Loucy (cell line): Measurements from ENCODE around the gene ADGRD1.
A peak's percentile ranks its signal among the peaks of the same experiment; 100 is the strongest.

ENCODE experiments used
- H2AFZ ChIP-seq: fragments of 200-600 bp; sonication (generic); 2 replicates; pipeline ENCODE4 v1.6.0; 2016; ENCODE audit warnings: antibody characterized with exemption, mild to moderate bottlenecking, low read length, moderate library complexity
- H3F3A ChIP-seq: fragments of 200-600 bp; 2 replicates; pipeline ENCODE4 v1.6.0; 2016; ENCODE audit warnings: antibody characterized with exemption, low read depth, mild to moderate bottlenecking
- H3K27me3 ChIP-seq: fragments of 200-600 bp; sonication (generic); 2 replicates; pipeline ENCODE4 v1.6.1; 2014; ENCODE audit warnings: low read length, mild to moderate bottlenecking; ENCODE audit not compliant: insufficient read depth, poor library complexity, severe bottlenecking
- H3K36me3 ChIP-seq: fragments of 200-600 bp; sonication (generic); 2 replicates; pipeline ENCODE4 v1.6.1; 2016; ENCODE audit warnings: low read length; ENCODE audit not compliant: insufficient read depth
- H3K4me1 ChIP-seq: fragments of 200-600 bp; sonication (generic); 2 replicates; pipeline ENCODE4 v1.5.1; 2014; ENCODE audit warnings: low read length, mild to moderate bottlenecking; ENCODE audit not compliant: insufficient read depth, poor library complexity, severe bottlenecking
- H3K4me2 ChIP-seq: fragments of 200-600 bp; sonication (generic); 2 replicates; pipeline ENCODE4 v1.6.0; 2014; ENCODE audit warnings: antibody characterized with exemption, low read length, low read depth, mild to moderate bottlenecking; ENCODE audit not compliant: poor library complexity, severe bottlenecking
- H3K4me3 ChIP-seq: fragments of 200-600 bp; sonication (generic); 2 replicates; pipeline ENCODE4 v1.5.1; 2014; ENCODE audit warnings: low read length, mild to moderate bottlenecking, mixed read lengths; ENCODE audit not compliant: poor library complexity, severe bottlenecking
- H3K79me2 ChIP-seq: fragments of 200-600 bp; sonication (generic); 2 replicates; pipeline ENCODE4 v1.6.1; 2014; ENCODE audit warnings: low read length; ENCODE audit not compliant: insufficient read depth
- H3K9ac ChIP-seq: fragments of 200-600 bp; sonication (generic); 2 replicates; pipeline ENCODE4 v1.6.0; 2014; ENCODE audit warnings: mild to moderate bottlenecking, low read depth, low read length, moderate library complexity; ENCODE audit not compliant: poor library complexity, severe bottlenecking
- H3K9me2 ChIP-seq: fragments of 200-600 bp; sonication (generic); replicated peaks from 2 replicates; pipeline ENCODE4 v1.6.1; 2016; ENCODE audit warnings: low read depth, low read length, mixed read lengths
- H3K9me3 ChIP-seq: fragments of 200-600 bp; sonication (generic); 2 replicates; pipeline ENCODE4 v1.6.1; 2014; ENCODE audit warnings: mild to moderate bottlenecking, antibody characterized with exemption, low read length, low read depth; ENCODE audit not compliant: insufficient read depth
- H4K20me1 ChIP-seq: fragments of 200-600 bp; sonication (generic); 2 replicates; pipeline ENCODE4 v1.6.0; 2014; ENCODE audit warnings: antibody characterized with exemption, low read length, mild to moderate bottlenecking; ENCODE audit not compliant: insufficient read depth, poor library complexity, severe bottlenecking
- CTCF ChIP-seq: fragments of 200-600 bp; sonication (generic); conservative IDR thresholded peaks from 2 replicates; pipeline ENCODE4 v1.5.1; 2014; ENCODE audit warnings: mild to moderate bottlenecking, antibody characterized with exemption, low read length
- EZH2phosphoT487 ChIP-seq: fragments of 200-600 bp; IDR thresholded peaks from 2 replicates; pipeline ENCODE4 v1.6.1; 2018; ENCODE audit warnings: antibody characterized with exemption, mild to moderate bottlenecking, moderate library complexity, borderline replicate concordance

The ADGRD1 gene

GRCh38 chr12:131132118-131132892, 178.6 kb downstream of the ADGRD1 start:
- Histone ChIP-seq H3K4me1 (peaks cover 3% of the 10 kb centered on the region), H3K36me3 (no peaks in the 10 kb centered on the region), H3F3A (no peaks in the 10 kb centered on the region), H3K9ac (no peak overlapping the region), H2AFZ (peak overlapping the region; percentile 71; the same call in 1 of the 2 replicates), H3K9me3 (no peaks in the 10 kb centered on the region), H3K4me3 (peak overlapping the region; percentile 39), H3K79me2 (no peaks in the 10 kb centered on the region), H3K9me2 (no peaks in the 10 kb centered on the region), H3K27me3 (no peaks in the 10 kb centered on the region), H3K4me2 (peak overlapping the region; percentile 55), H4K20me1 (no peaks in the 10 kb centered on the region)
- TF ChIP-seq EZH2phosphoT487 (no peak), CTCF (peak; percentile 89)

- TF ChIP-seq EZH2phosphoT487 (no peak), CTCF (no peak)
- Histone ChIP-seq H3K36me3 (no peaks in the 10 kb centered on the region), H2AFZ (no peak overlapping the region), H3K9me3 (no peaks in the 10 kb centered on the region), H3K4me3 (no peak overlapping the region), H3K4me1 (peaks cover 3% of the 10 kb centered on the region), H3K4me2 (no peak overlapping the region), H3K9ac (no peak overlapping the region), H3K27me3 (no peaks in the 10 kb centered on the region), H3K9me2 (no peaks in the 10 kb centered on the region), H3F3A (no peaks in the 10 kb centered on the region), H3K79me2 (no peaks in the 10 kb centered on the region), H4K20me1 (no peaks in the 10 kb centered on the region)
Measured at GRCh38 chr12:131133015-131133905, 179.6 kb downstream of the ADGRD1 start.

- H3K4me1 ChIP-seq: peaks cover 3% of the 10 kb centered on the region
- no peaks in the 10 kb centered on the region for H3F3A ChIP-seq
- H3K9ac ChIP-seq: no peak overlapping the region
- no peaks in the 10 kb centered on the region for H4K20me1 ChIP-seq
- no peaks in the 10 kb centered on the region for H3K27me3 ChIP-seq
- no peak overlapping the region for H3K4me3 ChIP-seq
- H3K9me2 ChIP-seq: no peaks in the 10 kb centered on the region
- H3K36me3 ChIP-seq: no peaks in the 10 kb centered on the region
- H2AFZ ChIP-seq: no peak overlapping the region
- no peak overlapping the region for H3K4me2 ChIP-seq
- H3K9me3 ChIP-seq: no peaks in the 10 kb centered on the region
- H3K79me2 ChIP-seq: no peaks in the 10 kb centered on the region
- TF ChIP-seq EZH2phosphoT487 (no peak), CTCF (no peak)
Measured at GRCh38 chr12:131133994-131134393, 180.3 kb downstream of the ADGRD1 start.
